HG03103 (cell line): ENCODE results near the gene RLN1.
"Not testable (repeated sequence)": the region's sequence is repeated elsewhere in the genome, so short reads cannot be mapped to it uniquely, and the experiment has no call there.

Experiments used
- ATAC-seq: cut with Tn5 transposase; IDR thresholded peaks from one replicate; pipeline ENCODE4 v1.9.1; 2021; ENCODE audit warnings: low read depth; ENCODE audit not compliant: unreplicated experiment

The RLN1 gene

DNA sequence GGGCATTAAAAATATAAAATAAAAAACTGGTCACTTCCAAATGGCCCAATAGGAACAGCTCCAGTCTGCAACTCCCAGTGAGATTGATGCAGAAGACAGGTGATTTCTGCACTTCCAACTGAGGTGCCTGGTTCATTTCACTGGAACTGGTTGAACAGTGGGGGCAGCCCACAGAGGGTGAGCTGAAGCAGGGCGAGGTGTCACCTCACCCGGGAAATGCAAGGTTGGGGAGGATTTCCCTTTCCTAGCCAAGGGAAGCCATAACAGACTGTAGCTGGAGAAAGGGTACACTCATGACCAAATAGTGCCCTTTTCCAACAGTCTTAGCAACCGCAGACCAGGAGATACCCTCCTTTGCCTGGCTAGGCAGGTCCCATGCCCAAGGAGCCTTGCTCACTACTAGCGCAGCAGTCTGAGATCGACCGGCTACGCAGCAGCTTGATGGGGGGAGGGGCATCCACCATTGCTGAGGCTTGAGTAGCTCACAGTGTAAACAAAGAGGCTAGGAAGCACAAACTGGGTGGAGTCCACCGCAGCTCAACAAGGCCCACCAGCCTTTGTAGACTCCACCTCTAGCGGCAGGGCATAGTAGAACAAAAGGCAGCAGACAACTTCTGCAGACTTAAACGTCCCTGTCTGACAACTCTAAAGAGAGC is 12.7 kb downstream of the RLN1 start:
- ATAC-seq: no peak

DNA sequence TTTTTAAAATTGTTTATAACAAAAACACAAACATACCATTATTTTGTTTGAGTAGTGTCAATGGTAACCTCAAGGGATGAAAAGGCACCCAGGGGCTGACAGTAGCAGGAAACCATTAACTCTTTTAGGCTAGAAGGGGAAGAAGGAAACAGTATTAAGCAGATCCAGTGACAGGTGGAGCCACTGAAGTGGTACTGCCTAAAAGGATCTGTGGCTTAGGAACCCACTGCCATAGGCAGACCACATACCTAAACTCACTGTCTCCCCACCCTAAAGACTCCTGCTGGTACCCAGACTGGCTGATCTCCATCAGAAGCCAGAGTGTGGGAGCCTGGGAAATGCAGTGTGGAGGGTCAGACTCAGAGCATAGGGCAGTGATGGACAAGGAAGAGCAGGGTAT is 13.5 kb downstream of the RLN1 start:
- ATAC-seq: no peak

DNA sequence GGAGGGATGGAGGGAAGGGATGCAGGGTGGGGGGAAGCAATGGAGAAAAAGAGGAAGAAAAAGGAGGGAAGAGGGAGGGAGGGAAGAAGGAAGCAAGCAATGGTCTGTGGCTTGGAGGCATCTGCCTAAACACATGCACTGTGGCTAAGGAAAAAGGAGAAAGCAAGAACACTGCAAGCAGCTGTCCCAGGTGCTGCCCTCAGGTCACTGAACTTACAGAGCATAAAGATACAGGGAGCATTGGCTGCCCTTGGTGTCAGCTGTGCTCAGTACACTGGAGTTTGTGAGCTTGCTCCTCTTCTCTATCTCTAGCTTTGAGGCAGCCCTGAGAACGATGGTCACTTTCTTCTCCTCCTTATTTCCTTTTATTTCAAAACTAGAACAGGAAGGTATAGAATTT is 18.1 kb downstream of the RLN1 start:
- ATAC-seq: not testable (repeated sequence)

DNA sequence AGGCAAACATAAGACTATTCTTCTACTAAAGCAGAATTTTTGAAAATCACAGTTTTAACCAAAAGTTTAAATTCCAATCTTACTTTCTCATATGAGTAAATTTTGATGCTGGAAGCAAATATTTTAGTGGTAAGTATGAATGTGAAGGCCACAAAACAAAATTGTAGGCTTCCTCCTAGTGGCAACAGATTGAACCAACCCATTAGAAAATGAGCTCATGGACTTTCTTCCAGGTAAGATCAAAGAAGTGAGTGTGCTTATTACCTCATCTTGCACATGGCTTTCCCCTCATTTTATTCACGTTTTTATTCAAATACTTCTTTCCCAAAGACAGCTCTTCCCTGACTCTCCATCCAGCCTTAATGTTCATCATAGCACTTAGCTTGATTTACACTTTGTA is 18.6 kb downstream of the RLN1 start:
- ATAC-seq: no peak

DNA sequence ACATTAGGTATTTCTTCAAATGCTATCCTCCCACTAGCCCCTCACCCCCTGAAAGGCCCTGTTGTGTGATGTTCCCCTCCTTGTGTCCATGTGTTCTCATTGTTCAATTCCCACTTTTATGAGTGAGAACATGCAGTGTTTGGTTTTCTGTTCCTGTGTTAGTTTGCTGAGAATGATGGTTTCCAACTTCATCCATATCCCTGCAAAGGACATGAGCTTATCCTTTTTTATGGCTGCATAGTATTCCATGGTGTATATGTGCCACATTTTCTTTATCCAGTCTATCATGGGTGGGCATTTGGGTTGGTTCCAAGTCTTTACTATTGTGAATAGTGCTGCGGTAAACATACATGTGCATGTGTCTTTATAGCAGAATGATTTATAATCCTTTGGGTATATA is 23.3 kb downstream of the RLN1 start:
- ATAC-seq: not testable (repeated sequence)

DNA sequence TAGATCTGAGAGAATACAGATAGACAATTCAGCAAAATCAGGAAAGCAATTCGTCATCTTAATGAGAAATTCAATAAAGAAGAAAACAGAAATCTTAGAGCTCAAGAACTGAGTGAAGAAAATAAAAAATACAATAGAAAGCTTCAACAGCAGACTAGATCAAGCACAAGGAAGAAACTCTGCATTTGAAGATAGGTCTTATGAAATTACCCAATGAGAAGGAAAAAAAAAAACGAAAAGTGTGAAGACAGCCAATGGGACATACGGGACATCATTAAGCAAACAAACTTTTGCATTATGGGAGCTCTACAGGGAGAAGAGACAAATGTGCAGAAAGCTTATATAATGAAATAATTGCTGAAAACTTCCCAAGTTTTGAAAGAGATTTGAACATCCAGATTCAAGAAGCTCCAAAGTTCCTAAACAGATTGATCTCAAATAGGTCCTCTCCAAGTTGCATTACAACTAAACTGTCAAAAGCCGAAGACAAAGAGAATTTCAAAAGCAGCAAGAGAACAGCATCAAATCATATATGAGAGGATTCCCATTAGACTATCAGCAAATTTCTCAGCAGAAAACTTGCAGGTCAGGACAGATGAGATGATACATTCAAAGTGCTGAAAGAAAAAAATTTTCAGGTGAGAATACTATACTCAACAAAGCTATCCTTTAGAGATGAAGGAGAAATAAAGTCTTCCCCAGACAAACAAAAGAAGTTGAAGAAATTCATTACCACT is 24.3 kb downstream of the RLN1 start:
- no peak for ATAC-seq

DNA sequence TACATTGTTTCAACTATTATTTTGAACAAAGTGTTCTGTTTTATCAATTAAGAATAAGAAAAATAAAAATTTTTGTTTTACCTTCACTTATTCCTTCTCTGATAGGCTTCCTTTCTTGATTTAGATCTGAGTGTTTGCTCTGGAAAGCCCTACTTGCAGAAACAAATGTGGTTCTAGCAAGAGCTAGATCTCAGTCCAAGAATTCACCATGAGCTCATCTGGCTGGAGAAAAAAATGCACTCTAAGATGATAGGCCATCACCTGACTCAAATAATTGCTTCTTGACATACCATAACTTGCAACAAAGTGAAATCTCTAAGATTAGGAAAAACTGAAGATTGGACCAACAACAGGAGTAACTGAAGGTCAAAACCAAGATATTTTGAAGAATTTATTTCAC is 28.8 kb downstream of the RLN1 start:
- ATAC-seq: no peak

DNA sequence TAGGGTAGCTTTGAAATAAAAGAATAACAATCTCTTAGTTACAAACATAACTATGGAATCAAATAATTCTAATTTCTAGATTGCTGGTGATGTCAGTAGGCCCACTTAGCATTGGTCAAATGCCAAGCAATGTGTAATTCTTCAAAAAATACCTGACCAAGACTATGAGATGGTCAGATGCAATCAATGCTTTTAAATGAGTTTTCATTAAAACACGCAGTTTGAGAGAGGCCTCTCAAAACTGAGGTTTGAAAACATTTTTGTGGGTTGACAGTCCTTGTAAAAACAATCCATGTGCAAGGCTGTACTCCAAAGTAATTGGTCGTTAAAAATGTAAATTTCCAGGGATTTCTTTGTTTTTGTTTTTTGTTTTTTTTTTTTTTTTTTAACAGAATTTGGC is 33.9 kb downstream of the RLN1 start:
- ATAC-seq: no peak

DNA sequence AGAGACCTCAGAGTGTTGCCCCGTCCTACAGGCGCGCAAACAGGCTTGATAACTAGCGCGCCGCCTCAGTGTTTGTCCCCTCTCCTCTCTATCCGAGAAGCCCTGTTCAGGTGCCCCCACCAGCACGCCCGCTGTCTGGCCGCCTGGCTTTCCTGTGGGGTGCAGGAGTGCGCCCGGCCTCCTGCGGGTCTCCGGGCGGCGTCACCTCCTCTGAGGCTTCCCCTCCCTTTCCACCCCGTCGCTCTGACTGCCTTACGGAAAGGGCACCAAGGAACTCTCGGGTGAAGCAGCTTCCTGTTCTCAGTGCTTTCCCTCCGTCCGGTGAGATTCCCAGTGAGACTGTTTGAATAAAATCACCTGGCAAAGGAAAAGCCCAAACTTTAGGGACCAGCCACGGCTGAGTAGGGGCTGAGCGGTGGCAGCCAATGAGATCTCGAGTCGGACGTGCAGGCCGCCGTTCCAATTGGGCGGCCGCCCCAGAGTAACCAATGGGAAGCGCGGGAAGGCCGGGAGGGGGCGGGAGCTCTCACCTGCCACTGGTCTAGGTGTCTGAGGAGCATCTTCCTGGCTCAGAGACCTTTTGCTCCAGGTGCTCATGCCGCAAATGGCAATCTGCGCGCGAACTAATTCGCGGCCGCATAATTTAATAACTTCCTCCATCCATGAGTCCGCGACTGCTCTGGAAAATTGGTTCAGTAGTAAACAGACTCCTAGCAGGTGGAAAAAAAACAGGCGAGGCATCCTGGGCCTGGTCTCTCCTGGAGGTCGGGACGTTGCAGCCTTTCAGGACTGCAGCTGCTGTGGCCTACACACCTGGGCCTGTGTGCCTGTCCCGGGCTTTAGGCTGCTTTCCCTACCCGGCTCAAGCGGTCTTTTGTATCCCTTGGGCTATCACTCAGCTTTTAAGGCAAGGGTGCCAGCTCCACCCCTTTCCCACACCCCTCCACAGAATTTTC is 35.6 kb downstream of the RLN1 start, which contains the start of gene RLN2:
Gene RLN2 (minus strand): TSS at position 877 of the 956 bp plus-strand sequence. CDS start 136 bp downstream, at position 741.
- peak; percentile 100 for ATAC-seq

DNA sequence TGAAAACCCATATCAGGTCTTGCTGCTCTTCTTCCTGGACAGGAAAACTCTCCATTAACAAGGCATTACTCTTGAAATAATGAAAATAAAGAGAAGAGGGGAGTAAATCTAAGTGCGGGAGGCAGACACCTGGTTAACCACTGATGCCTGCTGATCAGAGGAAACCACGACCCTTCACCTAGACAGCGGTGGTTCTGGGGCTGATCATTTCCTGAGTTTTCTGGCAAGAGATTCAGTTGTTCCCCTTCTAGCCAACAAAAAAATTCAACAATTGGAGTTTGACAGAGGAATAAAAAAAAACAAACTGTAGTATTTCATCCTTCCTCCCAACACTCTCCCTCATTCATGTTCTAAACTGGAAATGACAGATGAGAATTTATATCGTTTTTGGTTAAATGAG is 38.1 kb downstream of the RLN1 start:
- ATAC-seq: no peak

DNA sequence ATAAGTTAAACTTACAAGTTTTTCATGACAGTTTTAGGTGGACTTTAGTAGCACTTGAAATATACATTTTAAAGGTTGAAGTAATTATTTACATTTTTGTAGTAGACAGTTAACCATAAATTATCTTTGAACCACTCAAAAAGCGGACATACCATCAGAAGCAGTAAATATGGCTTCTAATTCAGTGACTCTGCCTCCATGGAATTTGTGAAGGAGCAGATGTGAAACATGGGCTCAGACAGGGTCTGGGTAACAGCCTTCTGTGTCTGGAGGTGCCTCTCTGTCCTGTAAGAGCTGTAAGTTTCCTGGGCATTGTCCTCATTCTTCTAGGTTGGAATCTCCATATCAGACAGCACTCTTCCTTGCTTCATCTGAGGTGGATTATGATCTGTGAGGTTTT is 47.5 kb downstream of the RLN1 start:
- no peak for ATAC-seq

DNA sequence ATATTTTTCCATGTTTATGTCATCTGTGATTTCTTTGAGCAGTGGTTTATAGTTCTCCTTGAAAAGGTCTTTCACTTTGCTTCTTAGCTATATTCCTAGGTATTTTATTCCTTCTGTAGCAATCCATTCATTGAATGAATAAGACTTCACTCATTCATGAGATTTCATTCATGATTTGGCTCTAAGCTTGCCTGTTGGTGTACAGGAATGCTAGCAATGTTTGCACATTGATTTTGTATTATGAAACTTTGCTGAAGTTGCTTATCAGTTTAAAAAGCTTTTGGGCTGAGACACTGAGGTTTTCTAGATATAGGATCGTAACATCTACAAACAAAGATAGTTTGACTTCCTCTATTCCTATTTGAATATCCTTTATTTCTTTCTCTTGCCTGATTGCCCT is 51.1 kb downstream of the RLN1 start:
- no peak for ATAC-seq

DNA sequence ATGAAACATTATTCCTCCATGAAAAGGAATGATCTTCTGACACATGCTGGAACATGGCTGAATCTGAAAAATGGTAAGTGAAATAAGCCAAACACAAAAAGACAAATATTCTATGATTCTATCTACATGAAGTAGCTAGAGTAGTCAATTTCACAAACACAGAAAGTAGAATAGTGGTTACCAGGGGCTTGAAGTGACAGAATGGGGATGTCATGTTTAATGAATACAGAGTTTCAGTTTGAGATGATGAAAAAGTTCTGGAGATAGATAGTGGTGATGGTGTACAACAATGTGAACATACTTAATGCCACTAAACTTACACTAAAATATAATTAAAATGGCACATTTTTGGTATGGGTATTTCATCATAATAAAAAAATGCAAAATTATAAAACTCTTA is 53.4 kb downstream of the RLN1 start:
- no peak for ATAC-seq
